Liver (tissue), 9 donors: ENCODE measurements around the gene KRT4. TPM values are rescaled to one million over a fixed set of nuclear protein-coding genes. Genes with fewer than 3 reads are reported as not detected.

Experiments
- DNase-seq: peaks from one replicate; pipeline ENCODE4 v3.0.0-alpha.2; 2017; ENCODE audit warnings: low spot score
- H3K27ac ChIP-seq, 2 donors: one replicate each; pipeline ENCODE4 v1.7.0; 2013; ENCODE audit warnings: inconsistent platforms in 2 of 2, low read length in 2 of 2, control low read depth in 1 of 2, low read depth in 1 of 2, mild to moderate bottlenecking in 1 of 2
- H3K27me3 ChIP-seq, 4 donors: one replicate each; pipeline versions ENCODE4 v1.6.1 to v1.7.0; 2013; ENCODE audit warnings: low read length in 3 of 4, inconsistent platforms in 1 of 4, mild to moderate bottlenecking in 1 of 4, moderate library complexity in 1 of 4; ENCODE audit not compliant: control insufficient read depth in 4 of 4, insufficient read depth in 4 of 4
- H3K36me3 ChIP-seq, 4 donors: one replicate each; pipeline versions ENCODE4 v1.6.1 to v1.7.0; 2013; ENCODE audit warnings: low read length in 3 of 4, mild to moderate bottlenecking in 3 of 4, low read depth in 1 of 4, moderate library complexity in 1 of 4; ENCODE audit not compliant: control insufficient read depth in 4 of 4, insufficient read depth in 3 of 4
- H3K4me1 ChIP-seq, 4 donors: one replicate each; pipeline versions ENCODE4 v1.6.1 to v1.7.0; 2013; ENCODE audit warnings: low read length in 3 of 4, mild to moderate bottlenecking in 3 of 4, moderate library complexity in 1 of 4; ENCODE audit not compliant: control insufficient read depth in 4 of 4, insufficient read depth in 4 of 4
- H3K4me3 ChIP-seq, 3 donors: one replicate each; pipeline versions ENCODE4 v1.6.1 to v1.7.0; 2013; ENCODE audit warnings: low read length in 3 of 3, control low read depth in 1 of 3, low read depth in 1 of 3, mild to moderate bottlenecking in 1 of 3
- H3K9ac ChIP-seq, 2 donors: one replicate each; pipeline ENCODE4 v1.7.0; 2013; ENCODE audit warnings: low read length in 2 of 2, mild to moderate bottlenecking in 2 of 2, moderate library complexity in 2 of 2, control low read depth in 1 of 2, low read depth in 1 of 2
- H3K9me3 ChIP-seq, 4 donors: one replicate each; pipeline versions ENCODE4 v1.6.1 to v1.7.0; 2013; ENCODE audit warnings: low read length in 3 of 4; ENCODE audit not compliant: control insufficient read depth in 4 of 4
- ATF3 ChIP-seq: IDR thresholded peaks from 2 replicates; pipeline ENCODE4 v1.6.1; 2016; ENCODE audit warnings: antibody characterized with exemption
- CTCF ChIP-seq: fragments of 150-350 bp; IDR thresholded peaks from 2 replicates; pipeline ENCODE4 v1.5.1; 2017; ENCODE audit warnings: improper control_type of control experiment, low read depth, low read length; ENCODE audit not compliant: missing input control
- EGR1 ChIP-seq, 2 donors: IDR thresholded peaks; 2 replicates each; pipeline ENCODE4 v1.6.1; 2016 to 2018; ENCODE audit warnings: antibody characterized with exemption in 2 of 2, low read depth in 2 of 2
- FOXA1 ChIP-seq: IDR thresholded peaks from 2 replicates; pipeline ENCODE4 v1.6.1; 2016; ENCODE audit warnings: antibody characterized with exemption
- FOXA2 ChIP-seq: IDR thresholded peaks from 2 replicates; pipeline ENCODE4 v1.6.1; 2016; ENCODE audit warnings: antibody characterized with exemption
- GABPA ChIP-seq, 2 donors: IDR thresholded peaks in 1 of 2; conservative IDR thresholded peaks in 1 of 2; 2 replicates each; pipeline ENCODE4 v1.6.1; 2016; ENCODE audit warnings: antibody characterized with exemption in 2 of 2, mild to moderate bottlenecking in 1 of 2, moderate library complexity in 1 of 2
- HNF4A ChIP-seq, 2 donors: conservative IDR thresholded peaks; 2 replicates each; pipeline ENCODE4 v1.6.1; 2016; ENCODE audit warnings: antibody characterized with exemption in 2 of 2, mild to moderate bottlenecking in 2 of 2
- HNF4G ChIP-seq: IDR thresholded peaks from 2 replicates; pipeline ENCODE4 v1.6.1; 2016; ENCODE audit warnings: antibody characterized with exemption
- JUND ChIP-seq, 2 donors: IDR thresholded peaks; 2 replicates each; pipeline ENCODE4 v1.6.1; 2016; ENCODE audit warnings: antibody characterized with exemption in 2 of 2
- MAX ChIP-seq: IDR thresholded peaks from 2 replicates; pipeline ENCODE4 v1.6.1; 2016; ENCODE audit warnings: antibody characterized with exemption
- NR2F2 ChIP-seq: IDR thresholded peaks from 2 replicates; pipeline ENCODE4 v1.6.1; 2016; ENCODE audit warnings: antibody characterized with exemption
- RAD21 ChIP-seq, 2 donors: IDR thresholded peaks; 2 replicates each; pipeline ENCODE4 v1.6.1; 2016; ENCODE audit warnings: antibody characterized with exemption in 2 of 2, mild to moderate bottlenecking in 2 of 2
- REST ChIP-seq: IDR thresholded peaks from 2 replicates; pipeline ENCODE4 v1.6.1; 2016; ENCODE audit warnings: antibody characterized with exemption, mild to moderate bottlenecking
- RXRA ChIP-seq, 2 donors: IDR thresholded peaks; 2 replicates each; pipeline ENCODE4 v1.6.1; 2017 to 2018; ENCODE audit warnings: antibody characterized with exemption in 2 of 2, mild to moderate bottlenecking in 1 of 2
- SP1 ChIP-seq: IDR thresholded peaks from 2 replicates; pipeline ENCODE4 v1.6.1; 2018; ENCODE audit warnings: antibody characterized with exemption, mild to moderate bottlenecking
- TAF1 ChIP-seq: conservative IDR thresholded peaks from 2 replicates; pipeline ENCODE4 v1.6.1; 2016; ENCODE audit warnings: antibody characterized with exemption, mild to moderate bottlenecking
- YY1 ChIP-seq: IDR thresholded peaks from 2 replicates; pipeline ENCODE4 v1.6.1; 2016; ENCODE audit warnings: antibody characterized with exemption, mild to moderate bottlenecking
- ZBTB33 ChIP-seq: IDR thresholded peaks from 2 replicates; pipeline ENCODE4 v1.6.1; 2016; ENCODE audit warnings: antibody characterized with exemption
- WGBS: extraction: QIAGEN DNeasy Blood & Tissue Kit; methylation state at CpG from one replicate; pipeline ENCODE4 v1.1.7; 2013; 5-methylcytosine and 5-hydroxymethylcytosine counted together
- polyA plus RNA-seq, 2 donors: library from polyadenylated mRNA; stranded (reverse) in 1 of 2; unstranded in 1 of 2; fragments of 200-250 nt in 1 of 2; fragments of >200 nt in 1 of 2; fragmentation: Nextera tagmentation in 1 of 2; extraction: Ambion mirVana in 1 of 2; gene quantifications; one replicate each; pipeline versions ENCODE4 v1.2.1 to v1.2.3, GENCODE V29; 2013 to 2015
- total RNA-seq, 2 donors: library from RNA; depleted of rRNA; stranded (reverse); fragments of >200 nt; gene quantifications; one replicate each; pipeline ENCODE4 v1.2.3, GENCODE V29; 2014
- donor health status: healthy.
- donor health status: healthy.
- donor health status: healthy.
- donor health status: healthy.
- donor health status: healthy.

KRT4 gene
- total and polyA plus RNA-seq, 4 donors = 0.05 to 0.23 TPM; not detected in 2

- 93% methylated on average over 4 of the region's 4 CpGs for WGBS
- no peak for DNase-seq
- Histone ChIP-seq H3K4me1 (no peaks in the 10 kb centered on the region), H3K4me3 (no peak overlapping the region), H3K27me3 (peaks cover 0 to 3% (median 0%) of the 10 kb centered on the region in 4 donors), H3K9ac (no peak overlapping the region), H3K27ac (no peak overlapping the region), H3K9me3 (no peaks in the 10 kb centered on the region), H3K36me3 (no peaks in the 10 kb centered on the region)
- TF ChIP-seq GABPA (IDR thresholded peaks at IDR 0.05 in 1 of 2, conservative IDR thresholded peaks at IDR 0.05 in 1 of 2) (no peak), RAD21 (IDR thresholded peaks at IDR 0.05) (no peak), FOXA2 (no peak), JUND (IDR thresholded peaks at IDR 0.05) (no peak), HNF4A (conservative IDR thresholded peaks at IDR 0.05) (no peak), EGR1 (IDR thresholded peaks at IDR 0.05; ENCODE audit: low read depth in 2 of 2) (no peak), TAF1 (no peak), NR2F2 (no peak), MAX (no peak), REST (no peak)
Observed at GRCh38 chr12:52815161-52815560, 1.2 kb upstream of the KRT4 start.

- TF ChIP-seq FOXA2 (no peak), RAD21 (IDR thresholded peaks at IDR 0.05) (no peak), YY1 (no peak), SP1 (no peak), GABPA (IDR thresholded peaks at IDR 0.05 in 1 of 2, conservative IDR thresholded peaks at IDR 0.05 in 1 of 2) (no peak), FOXA1 (no peak), HNF4G (no peak), REST (no peak), ZBTB33 (no peak), NR2F2 (no peak), JUND (IDR thresholded peaks at IDR 0.05) (no peak), HNF4A (conservative IDR thresholded peaks at IDR 0.05) (no peak), CTCF (no peak), EGR1 (IDR thresholded peaks at IDR 0.05; ENCODE audit: low read depth in 2 of 2) (no peak), TAF1 (no peak), ATF3 (no peak), MAX (no peak), RXRA (IDR thresholded peaks at IDR 0.05) (no peak)
- no peak overlapping the region for H3K27ac ChIP-seq
Observed at GRCh38 chr12:52814710-52815155, 817 bp upstream of the KRT4 start.

More at GRCh38 chr12:52814710-52815155, 817 bp upstream of the KRT4 start:
- Histone ChIP-seq H3K9ac (no peak overlapping the region), H3K27me3 (peaks cover 0 to 3% (median 0%) of the 10 kb centered on the region in 4 donors), H3K9me3 (no peaks in the 10 kb centered on the region), H3K36me3 (no peaks in the 10 kb centered on the region), H3K4me1 (no peaks in the 10 kb centered on the region), H3K4me3 (no peak overlapping the region)
- DNase-seq = no peak
- WGBS = 81% methylated on average over 4 of the region's 4 CpGs
